Left ventricle myocardium inferior (tissue), 1 donor: ENCODE results near the gene SERINC5. TPM values are rescaled to one million over a fixed set of nuclear protein-coding genes. Genes with fewer than 3 reads are reported as not detected.
"Not testable (repeated sequence)": the region's sequence is repeated elsewhere in the genome, so short reads cannot be mapped to it uniquely, and the experiment has no call there.

Experiments
- DNase-seq: peaks from one replicate; pipeline ENCODE4 v3.0.0-alpha.2; 2020
- H3K27ac ChIP-seq: fragments of 200-600 bp; replicated peaks from 2 replicates; pipeline ENCODE4 v1.8.0; 2021
- H3K27me3 ChIP-seq: fragments of 200-600 bp; 2 replicates; pipeline ENCODE4 v1.8.0; 2021; ENCODE audit warnings: low read depth
- H3K36me3 ChIP-seq: fragments of 200-600 bp; 2 replicates; pipeline ENCODE4 v1.8.0; 2021
- H3K4me1 ChIP-seq: fragments of 200-600 bp; 2 replicates; pipeline ENCODE4 v1.8.0; 2021
- H3K4me3 ChIP-seq: fragments of 200-600 bp; 2 replicates; pipeline ENCODE4 v1.8.0; 2021; ENCODE audit warnings: mild to moderate bottlenecking, moderate library complexity
- H3K9me3 ChIP-seq: fragments of 200-600 bp; replicated peaks from 2 replicates; pipeline ENCODE4 v1.8.0; 2021
- intact Hi-C: fragments of 100-400 bp; cut with micrococcal nuclease; formaldehyde crosslinking; loops from one replicate; pipeline ENCODE4 v1.11.0; 2022
- total RNA-seq: library from RNA; stranded (reverse); fragmentation: NEBNext Ultra II Directional; extraction: Animal tissue kit (Norgen Biotek cat#: 25700); gene quantifications from one replicate; pipeline ENCODE4 v1.2.1, GENCODE V29; 2021
- TF ChIP-seq, protein P1 (sequence below): fragments of 200-600 bp; IDR thresholded peaks from 2 replicates; pipeline ENCODE4 v1.8.0; 2021; ENCODE audit warnings: antibody characterized with exemption, mild to moderate bottlenecking, borderline replicate concordance
- donor health status: DM: no; HTN: yes; CAD: no; lungs with severe emphysema.

SERINC5 gene
- total RNA-seq, 1 donor from 2014 or later = 12.2 TPM

DNA sequence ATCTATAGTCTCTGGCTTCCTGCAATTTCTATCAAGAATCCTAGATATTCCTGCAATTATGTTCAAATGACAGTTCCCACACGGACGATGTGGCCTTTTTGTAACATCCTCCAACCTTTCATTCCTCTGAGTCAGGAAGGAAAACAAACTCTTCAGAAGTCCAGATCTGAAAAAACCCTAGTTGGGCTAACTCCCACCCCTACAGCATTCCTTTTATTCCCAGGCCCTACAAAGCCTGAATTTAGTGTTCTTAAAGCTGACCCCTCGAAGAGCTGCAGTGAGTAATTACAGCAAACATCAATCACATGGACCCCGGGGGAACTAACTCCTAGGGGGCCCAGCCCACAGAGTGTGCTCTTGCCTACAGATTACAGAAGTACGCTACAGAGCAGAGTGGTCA, 99.7 kb downstream of the SERINC5 start:
- H3K4me3 ChIP-seq = no peak overlapping the region
- peak overlapping the region; percentile 71 for H3K27ac ChIP-seq
- intact Hi-C loops = no loop called here
- no peak for DNase-seq
- TF ChIP-seq, protein P1, sequence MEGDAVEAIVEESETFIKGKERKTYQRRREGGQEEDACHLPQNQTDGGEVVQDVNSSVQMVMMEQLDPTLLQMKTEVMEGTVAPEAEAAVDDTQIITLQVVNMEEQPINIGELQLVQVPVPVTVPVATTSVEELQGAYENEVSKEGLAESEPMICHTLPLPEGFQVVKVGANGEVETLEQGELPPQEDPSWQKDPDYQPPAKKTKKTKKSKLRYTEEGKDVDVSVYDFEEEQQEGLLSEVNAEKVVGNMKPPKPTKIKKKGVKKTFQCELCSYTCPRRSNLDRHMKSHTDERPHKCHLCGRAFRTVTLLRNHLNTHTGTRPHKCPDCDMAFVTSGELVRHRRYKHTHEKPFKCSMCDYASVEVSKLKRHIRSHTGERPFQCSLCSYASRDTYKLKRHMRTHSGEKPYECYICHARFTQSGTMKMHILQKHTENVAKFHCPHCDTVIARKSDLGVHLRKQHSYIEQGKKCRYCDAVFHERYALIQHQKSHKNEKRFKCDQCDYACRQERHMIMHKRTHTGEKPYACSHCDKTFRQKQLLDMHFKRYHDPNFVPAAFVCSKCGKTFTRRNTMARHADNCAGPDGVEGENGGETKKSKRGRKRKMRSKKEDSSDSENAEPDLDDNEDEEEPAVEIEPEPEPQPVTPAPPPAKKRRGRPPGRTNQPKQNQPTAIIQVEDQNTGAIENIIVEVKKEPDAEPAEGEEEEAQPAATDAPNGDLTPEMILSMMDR = no peak
- no peaks in the 10 kb centered on the region for H3K27me3 ChIP-seq
- peaks cover 25% of the 10 kb centered on the region for H3K36me3 ChIP-seq
- peaks cover 14% of the 10 kb centered on the region for H3K4me1 ChIP-seq
- no peaks in the 10 kb centered on the region for H3K9me3 ChIP-seq

DNA sequence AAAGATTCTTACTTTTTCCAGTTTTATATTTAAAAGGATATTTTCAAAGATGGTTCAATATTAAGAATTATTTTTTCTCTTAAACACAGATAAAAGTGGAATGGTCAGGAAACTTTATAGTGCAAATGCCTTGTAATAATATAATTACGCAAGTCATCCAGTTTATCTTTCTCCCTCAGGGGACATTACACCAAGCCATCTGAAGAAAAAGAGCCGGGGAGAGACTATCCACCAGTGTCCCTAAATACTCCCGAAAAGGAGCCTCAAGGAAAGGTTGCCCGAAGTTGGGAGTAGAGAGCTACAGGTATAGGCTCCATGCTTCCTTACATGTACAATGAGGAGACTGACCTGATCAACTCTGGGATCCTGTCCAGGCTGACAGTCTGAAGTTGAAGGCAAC, 101.1 kb downstream of the SERINC5 start:
- Histone ChIP-seq H3K4me1 (peaks cover 14% of the 10 kb centered on the region), H3K36me3 (peaks cover 34% of the 10 kb centered on the region), H3K27ac (peak overlapping the region; percentile 71), H3K4me3 (no peak overlapping the region), H3K9me3 (no peaks in the 10 kb centered on the region), H3K27me3 (no peaks in the 10 kb centered on the region)
- intact Hi-C loops = no loop called here
- TF ChIP-seq, protein P1 = no peak
- DNase-seq = no peak

- peak; percentile 20 for DNase-seq
- H3K27me3 ChIP-seq, H3K9me3 ChIP-seq, intact Hi-C loops, H3K4me3 ChIP-seq: not testable (repeated sequence)
- Histone ChIP-seq H3K4me1 (peaks cover 14% of the 10 kb centered on the region), H3K27ac (peak overlapping the region; percentile 71), H3K36me3 (peaks cover 32% of the 10 kb centered on the region)
Observed at GRCh38 chr5:80154289-80154688, 101.6 kb downstream of the SERINC5 start.

- Histone ChIP-seq H3K27ac (peak overlapping the region; percentile 71), H3K9me3 (no peaks in the 10 kb centered on the region), H3K36me3 (peaks cover 28% of the 10 kb centered on the region), H3K4me3 (no peak overlapping the region), H3K4me1 (peaks cover 14% of the 10 kb centered on the region), H3K27me3 (no peaks in the 10 kb centered on the region)
- intact Hi-C loops = no loop called here
- DNase-seq = no peak
- TF ChIP-seq, protein P1 = no peak
Observed at GRCh38 chr5:80153586-80154126, 102.2 kb downstream of the SERINC5 start.

DNA sequence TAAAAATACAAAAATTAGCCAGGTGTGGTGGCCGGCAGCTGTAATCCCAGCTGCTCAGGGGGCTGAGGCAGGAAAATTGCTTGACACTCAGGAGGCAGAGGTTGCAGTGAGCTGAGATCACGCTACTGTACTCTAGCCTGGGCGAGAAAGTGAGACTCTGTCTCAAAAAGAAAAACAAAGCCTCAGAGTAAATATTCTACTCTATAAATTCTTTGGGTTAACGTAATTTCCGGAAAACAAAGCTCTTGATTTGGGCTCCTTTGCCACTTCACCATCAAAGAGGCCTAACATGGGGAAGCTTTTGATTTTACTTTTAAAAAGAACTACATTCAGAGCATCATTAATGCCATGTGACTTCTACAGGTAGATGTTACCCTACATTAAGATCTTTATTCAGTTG, 103.1 kb downstream of the SERINC5 start:
- TF ChIP-seq, protein P1 = no peak
- Histone ChIP-seq H3K27ac (peak overlapping the region; percentile 71), H3K4me3 (no peak overlapping the region), H3K36me3 (peaks cover 19% of the 10 kb centered on the region), H3K4me1 (peaks cover 17% of the 10 kb centered on the region), H3K27me3 (no peaks in the 10 kb centered on the region), H3K9me3 (no peaks in the 10 kb centered on the region)
- DNase-seq = no peak
- intact Hi-C loops = no loop called here

GRCh38 chr5:80151890-80152289, 104.0 kb downstream of the SERINC5 start:
- Histone ChIP-seq H3K4me3 (no peak overlapping the region), H3K36me3 (peaks cover 19% of the 10 kb centered on the region), H3K9me3 (no peaks in the 10 kb centered on the region), H3K27ac (no peak overlapping the region), H3K27me3 (no peaks in the 10 kb centered on the region), H3K4me1 (peaks cover 24% of the 10 kb centered on the region)
- intact Hi-C loops = no loop called here
- TF ChIP-seq, protein P1 = no peak
- DNase-seq = no peak
